HG02840 (cell line): Measurements from ENCODE around the gene DLG4.
A peak's percentile ranks its signal among the peaks of the same experiment; 100 is the strongest.

ENCODE experiments used
- ATAC-seq: cut with Tn5 transposase; IDR thresholded peaks from one replicate; pipeline ENCODE4 v1.9.1; 2021; ENCODE audit warnings: mild to moderate bottlenecking, moderate library complexity, moderate number of reproducible peaks; ENCODE audit not compliant: unreplicated experiment, low FRiP score

Gene DLG4

GRCh38 chr17:7219812-7220592 lies at the start of gene DLG4, which contains the start of gene ACADVL:
DLG4 (minus strand) TSS chr17:7219836.
ACADVL (plus strand) TSS chr17:7219938; CDS start chr17:7219985, 47 bp downstream.
- ATAC-seq, result peak; percentile 52

- ATAC-seq, result no peak
These were observed 47.1 kb upstream of the DLG4 start for GRCh38 chr17:7266784-7267183.

GRCh38 chr17:7263801-7264078 lies 44.1 kb upstream of the DLG4 start:
- ATAC-seq, result no peak

GRCh38 chr17:7262935-7263800 lies 43.5 kb upstream of the DLG4 start:
- ATAC-seq, result no peak

GRCh38 chr17:7262192-7262934 lies 42.7 kb upstream of the DLG4 start, which contains the start of gene CLDN7:
CLDN7 (minus strand) TSS chr17:7262478; CDS start chr17:7262043, 435 bp downstream.
- no peak for ATAC-seq

GRCh38 chr17:7261379-7262191 lies 41.9 kb upstream of the DLG4 start:
- ATAC-seq, result no peak

- no peak for ATAC-seq
These were observed 41.2 kb upstream of the DLG4 start for GRCh38 chr17:7260651-7261378.

- ATAC-seq, result no peak
These were observed 40.5 kb upstream of the DLG4 start for GRCh38 chr17:7260151-7260550.

GRCh38 chr17:7259555-7259889 lies 39.9 kb upstream of the DLG4 start:
- ATAC-seq, result no peak

GRCh38 chr17:7258731-7259554 lies 39.3 kb upstream of the DLG4 start:
- ATAC-seq, result no peak

GRCh38 chr17:7256766-7257456 lies 37.3 kb upstream of the DLG4 start:
- no peak for ATAC-seq

GRCh38 chr17:7254511-7254910 lies 34.9 kb upstream of the DLG4 start:
- no peak for ATAC-seq

GRCh38 chr17:7253082-7253481 lies 33.4 kb upstream of the DLG4 start:
- no peak for ATAC-seq

- ATAC-seq, result peak; percentile 60
These were observed 32.8 kb upstream of the DLG4 start, which contains the start of gene ELP5 for GRCh38 chr17:7252176-7253043. ELP5 (plus strand) TSS chr17:7252215; CDS start chr17:7252551, 336 bp downstream.

- peak; percentile 81 for ATAC-seq
These were observed 32.1 kb upstream of the DLG4 start, which contains the start of gene CTDNEP1 for GRCh38 chr17:7251661-7252175. CTDNEP1 (minus strand) TSS chr17:7251734; CDS start chr17:7251296, 438 bp downstream.

GRCh38 chr17:7250695-7251627 lies 31.3 kb upstream of the DLG4 start:
- ATAC-seq, result no peak
